Neural progenitor cell (in vitro differentiated cells): ENCODE measurements around the gene MED12L.

Source experiments
- CTCF ChIP-seq: fragments of 200-600 bp; sonication (generic); IDR thresholded peaks from 2 replicates; pipeline ENCODE4 v1.5.1; 2017; ENCODE audit warnings: antibody characterized with exemption, mild to moderate bottlenecking
- EZH2 ChIP-seq: fragments of 200-600 bp; sonication (generic); IDR thresholded peaks from 2 replicates; pipeline ENCODE4 v1.6.1; 2017; ENCODE audit warnings: antibody characterized with exemption, mild to moderate bottlenecking, moderate library complexity
- EZH2phosphoT487 ChIP-seq: fragments of 200-600 bp; sonication (generic); IDR thresholded peaks from 2 replicates; pipeline ENCODE4 v1.6.1; 2017; ENCODE audit warnings: antibody characterized with exemption

GRCh38 chr3:151328298-151328995 lies 243.0 kb downstream of the MED12L start:
- TF ChIP-seq EZH2, result no peak
- TF ChIP-seq CTCF, result no peak
- no peak for TF ChIP-seq EZH2phosphoT487
